ENCODE data around the gene CD226. TPM values are rescaled to one million over a fixed set of nuclear protein-coding genes. Genes with fewer than 3 reads are reported as not detected.

CD226 gene
- total and polyA plus RNA-seq, 4 experiments from 2014 or later = 67.2 to 95.7 (median 83.9) TPM

DNA sequence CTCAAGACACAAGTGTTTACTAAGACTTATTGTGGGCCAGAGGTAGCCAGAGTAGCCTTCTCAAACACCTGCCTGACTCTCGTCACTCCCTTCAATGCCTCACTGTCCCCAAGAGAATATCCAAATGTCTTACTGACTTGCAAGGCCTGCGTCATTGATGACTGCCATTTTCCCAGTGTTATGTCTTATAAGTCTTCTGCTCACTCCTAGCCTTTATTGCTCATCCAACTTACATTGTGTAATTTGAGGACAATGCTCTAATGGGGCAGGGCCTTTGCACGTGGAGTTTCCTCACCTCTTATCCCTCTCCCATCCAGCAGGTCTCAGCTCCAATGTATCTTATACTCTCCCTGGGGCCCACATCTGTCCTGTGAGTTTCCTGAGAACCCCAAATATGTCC lies 10.1 kb upstream of the CD226 start:
- H3K36me3 ChIP-seq (ENCODE audit: insufficient read depth, low read length) = no peaks in the 10 kb centered on the region
- no peaks in the 10 kb centered on the region for H3K9me3 ChIP-seq (ENCODE audit: control insufficient read depth in 1 of 2, low read length in 2 of 2)
- DNase-seq = no peak
- ChIA-PET CTCF (ENCODE audit: partially characterized antibody) (interaction anchor here (8.1 kb wide), 1 partner anchor 22 kb away, joined by 100 read pairs; no protein-coding TSS in a partner anchor), POLR2A (ENCODE audit: partially characterized antibody) (interaction anchor here (2.3 to 11.0 kb wide), 6 partner anchors 13 to 59 kb away, joined by 8 to 240 read pairs (median 47); partner anchors contain the start of gene CD226)
- H3K4me3 ChIP-seq (ENCODE audit: low read length in 2 of 2) = peak overlapping the region; percentile 59 to 74
- H3K27ac Mint-ChIP-seq = no peak overlapping the region
- H3K27me3 Mint-ChIP-seq = no peaks in the 10 kb centered on the region
- peaks cover 0 to 3% of the 10 kb centered on the region in 2 donors for H3K36me3 Mint-ChIP-seq
- H3K27ac ChIP-seq (ENCODE audit: low read depth, low read length) = peak overlapping the region; percentile 76
- intact Hi-C loops (cut with micrococcal nuclease) = loop anchor here (2.0 to 10.0 kb wide), 3 partner anchors 107 to 321 kb away; partner anchors contain the start of gene RTTN
- no peaks in the 10 kb centered on the region for H3K9me3 Mint-ChIP-seq
- H3K4me1 Mint-ChIP-seq = peaks cover 8 to 25% (median 22%) of the 10 kb centered on the region in 4 donors
- peaks cover 55% of the 10 kb centered on the region for H3K4me1 ChIP-seq (ENCODE audit: insufficient read depth, low read length)
- no peaks in the 10 kb centered on the region for H3K27me3 ChIP-seq (ENCODE audit: insufficient read depth, low read length)
- H3K4me3 Mint-ChIP-seq = no peak overlapping the region

GRCh38 chr18:69956665-69957620 lies 9.3 kb upstream of the CD226 start:
- Mint-ChIP-seq H3K9me3 (no peaks in the 10 kb centered on the region), H3K4me3 (no peak overlapping the region), H3K4me1 (peaks cover 12 to 27% (median 24%) of the 10 kb centered on the region in 4 donors), H3K36me3 (peaks cover 2 to 3% of the 10 kb centered on the region in 2 donors), H3K27me3 (no peaks in the 10 kb centered on the region), H3K27ac (no peak overlapping the region)
- POLR2A ChIA-PET (ENCODE audit: partially characterized antibody) = interaction anchor here (0.7 to 11.0 kb wide), 18 partner anchors 10 to 147 kb away, joined by 3 to 240 read pairs (median 6); partner anchors contain the start of gene CD226
- Histone ChIP-seq H3K27me3 (ENCODE audit: insufficient read depth, low read length) (no peaks in the 10 kb centered on the region), H3K9me3 (ENCODE audit: control insufficient read depth in 1 of 2, low read length in 2 of 2) (no peaks in the 10 kb centered on the region), H3K36me3 (ENCODE audit: insufficient read depth, low read length) (no peaks in the 10 kb centered on the region), H3K4me3 (ENCODE audit: low read length in 2 of 2) (peak overlapping the region; percentile 59 to 74), H3K4me1 (ENCODE audit: insufficient read depth, low read length) (peaks cover 63% of the 10 kb centered on the region), H3K27ac (ENCODE audit: low read depth, low read length) (peak overlapping the region; percentile 76)
- peak in 1 of 5 donors; percentile 28 for DNase-seq
- CTCF ChIA-PET (ENCODE audit: partially characterized antibody) = interaction anchor here (0.7 to 8.1 kb wide), 9 partner anchors 11 to 150 kb away, joined by 3 to 100 read pairs (median 3); partner anchors contain the start of gene CD226
- intact Hi-C loops (cut with micrococcal nuclease) = loop anchor here (1.0 to 10.0 kb wide), 4 partner anchors 10 to 248 kb away; partner anchors contain the start of genes CD226 and RTTN

DNA sequence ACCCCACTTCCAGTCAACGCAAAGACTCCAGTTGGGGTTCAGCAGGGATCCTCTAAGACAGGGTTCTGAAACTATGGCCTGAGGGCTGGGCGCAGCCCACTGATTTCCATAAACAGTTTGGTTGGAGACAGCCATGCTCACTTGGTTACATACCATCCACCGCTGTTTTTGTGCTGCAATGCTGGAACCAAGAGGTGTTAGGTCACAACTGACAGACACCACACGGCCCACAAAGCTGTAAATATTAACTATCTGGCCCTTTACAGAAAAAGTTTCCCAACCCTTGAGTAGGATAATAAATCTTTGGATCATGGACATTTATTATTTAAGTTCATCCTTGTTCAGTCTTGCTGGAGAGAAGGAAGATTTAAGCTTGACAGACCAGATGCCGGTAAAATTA lies 8.4 kb upstream of the CD226 start:
- intact Hi-C loops (cut with micrococcal nuclease) = loop anchor here (1.0 to 10.0 kb wide), 4 partner anchors 9 to 249 kb away; partner anchors contain the start of genes CD226 and RTTN
- no peak overlapping the region for H3K4me3 Mint-ChIP-seq
- no peaks in the 10 kb centered on the region for H3K9me3 Mint-ChIP-seq
- Histone ChIP-seq H3K27me3 (ENCODE audit: insufficient read depth, low read length) (no peaks in the 10 kb centered on the region), H3K4me3 (ENCODE audit: low read length in 2 of 2) (peak overlapping the region; percentile 59 to 74), H3K27ac (ENCODE audit: low read depth, low read length) (peak overlapping the region; percentile 76), H3K4me1 (ENCODE audit: insufficient read depth, low read length) (peaks cover 72% of the 10 kb centered on the region), H3K9me3 (ENCODE audit: control insufficient read depth in 1 of 2, low read length in 2 of 2) (no peaks in the 10 kb centered on the region), H3K36me3 (ENCODE audit: insufficient read depth, low read length) (no peaks in the 10 kb centered on the region)
- ChIA-PET CTCF (ENCODE audit: partially characterized antibody) (interaction anchor here (0.7 to 8.1 kb wide), 7 partner anchors 12 to 131 kb away, joined by 3 to 100 read pairs (median 7); partner anchors contain the start of gene CD226), POLR2A (ENCODE audit: partially characterized antibody) (interaction anchor here (0.7 to 11.0 kb wide), 19 partner anchors 11 to 146 kb away, joined by 3 to 240 read pairs (median 5); partner anchors contain the start of gene CD226)
- peak in 1 of 5 donors; percentile 45 for DNase-seq
- peaks cover 6 to 8% of the 10 kb centered on the region in 2 donors for H3K36me3 Mint-ChIP-seq
- H3K27me3 Mint-ChIP-seq = no peaks in the 10 kb centered on the region
- H3K27ac Mint-ChIP-seq = no peak overlapping the region
- peaks cover 21 to 34% (median 28%) of the 10 kb centered on the region in 4 donors for H3K4me1 Mint-ChIP-seq

- Mint-ChIP-seq H3K4me3 (no peak overlapping the region), H3K27me3 (no peaks in the 10 kb centered on the region), H3K4me1 (peaks cover 22 to 34% (median 28%) of the 10 kb centered on the region in 4 donors), H3K27ac (peak overlapping the region in 1 of 7 donors; percentile 93), H3K9me3 (no peaks in the 10 kb centered on the region), H3K36me3 (peaks cover 6 to 8% of the 10 kb centered on the region in 2 donors)
- peak in 1 of 5 donors; percentile 38 for DNase-seq
- H3K4me1 ChIP-seq (ENCODE audit: insufficient read depth, low read length) = peaks cover 83% of the 10 kb centered on the region
- no peaks in the 10 kb centered on the region for H3K9me3 ChIP-seq (ENCODE audit: control insufficient read depth in 1 of 2, low read length in 2 of 2)
- peak overlapping the region; percentile 76 for H3K27ac ChIP-seq (ENCODE audit: low read depth, low read length)
- ChIA-PET POLR2A (ENCODE audit: partially characterized antibody) (interaction anchor here (1.1 to 11.0 kb wide), 6 partner anchors 10 to 109 kb away, joined by 3 to 240 read pairs (median 36); partner anchors contain the start of gene CD226), CTCF (ENCODE audit: partially characterized antibody) (interaction anchor here (3.0 to 8.1 kb wide), 3 partner anchors 11 to 56 kb away, joined by 21 to 100 read pairs (median 56); partner anchors contain the start of gene CD226)
- no peaks in the 10 kb centered on the region for H3K27me3 ChIP-seq (ENCODE audit: insufficient read depth, low read length)
- H3K36me3 ChIP-seq (ENCODE audit: insufficient read depth, low read length) = no peaks in the 10 kb centered on the region
- intact Hi-C loops (cut with micrococcal nuclease) = loop anchor here (10.0 kb wide), 1 partner anchor 250 kb away; the partner anchor contains the start of gene RTTN
- H3K4me3 ChIP-seq (ENCODE audit: low read length in 2 of 2) = peak overlapping the region; percentile 7 to 59
These were observed 7.2 kb upstream of the CD226 start for GRCh38 chr18:69954719-69955480.

- Mint-ChIP-seq H3K4me1 (peaks cover 22 to 27% (median 23%) of the 10 kb centered on the region in 4 donors), H3K27me3 (no peaks in the 10 kb centered on the region), H3K36me3 (peaks cover 7 to 8% of the 10 kb centered on the region in 2 donors), H3K27ac (peak overlapping the region in 5 of 7 donors; percentile 81 to 95 (median 84)), H3K4me3 (peak overlapping the region in 7 of 8 donors; percentile 21 to 70 (median 61)), H3K9me3 (no peaks in the 10 kb centered on the region)
- no peaks in the 10 kb centered on the region for H3K36me3 ChIP-seq (ENCODE audit: insufficient read depth, low read length)
- intact Hi-C loops (cut with micrococcal nuclease) = loop anchor here (10.0 kb wide), 1 partner anchor 252 kb away; the partner anchor contains the start of gene RTTN
- no peaks in the 10 kb centered on the region for H3K27me3 ChIP-seq (ENCODE audit: insufficient read depth, low read length)
- no peak overlapping the region for H3K4me3 ChIP-seq (ENCODE audit: low read length in 2 of 2)
- H3K9me3 ChIP-seq (ENCODE audit: control insufficient read depth in 1 of 2, low read length in 2 of 2) = no peaks in the 10 kb centered on the region
- H3K27ac ChIP-seq (ENCODE audit: low read depth, low read length) = peak overlapping the region; percentile 0
- CTCF ChIA-PET (ENCODE audit: partially characterized antibody) = interaction anchor here (8.1 kb wide), 1 partner anchor 18 kb away, joined by 100 read pairs; no protein-coding TSS in a partner anchor
- POLR2A ChIA-PET (ENCODE audit: partially characterized antibody) = interaction anchor here (8.1 to 11.0 kb wide), 2 partner anchors 8 to 18 kb away, joined by 168 to 240 read pairs; partner anchors contain the start of gene CD226
- no peak for DNase-seq
- H3K4me1 ChIP-seq (ENCODE audit: insufficient read depth, low read length) = peaks cover 83% of the 10 kb centered on the region
These were observed 5.5 kb upstream of the CD226 start for GRCh38 chr18:69953191-69953590.

GRCh38 chr18:69951182-69951581 lies 3.5 kb upstream of the CD226 start:
- no peak for DNase-seq
- Mint-ChIP-seq H3K4me3 (peak overlapping the region in 5 of 8 donors; percentile 46 to 55 (median 51)), H3K36me3 (peaks cover 12 to 16% of the 10 kb centered on the region in 2 donors), H3K27ac (peak overlapping the region in 6 of 7 donors; percentile 43 to 94 (median 78)), H3K9me3 (no peaks in the 10 kb centered on the region), H3K27me3 (no peaks in the 10 kb centered on the region), H3K4me1 (peaks cover 22 to 34% (median 32%) of the 10 kb centered on the region in 4 donors)
- CTCF ChIA-PET (ENCODE audit: partially characterized antibody) = interaction anchor here (1.1 to 1.6 kb wide), 2 partner anchors 8 to 17 kb away, joined by 4 to 9 read pairs; no protein-coding TSS in a partner anchor
- intact Hi-C loops (cut with micrococcal nuclease) = loop anchor here (10.0 kb wide), 1 partner anchor 254 kb away; the partner anchor contains the start of gene RTTN
- Histone ChIP-seq H3K4me3 (ENCODE audit: low read length in 2 of 2) (no peak overlapping the region), H3K36me3 (ENCODE audit: insufficient read depth, low read length) (no peaks in the 10 kb centered on the region), H3K9me3 (ENCODE audit: control insufficient read depth in 1 of 2, low read length in 2 of 2) (no peaks in the 10 kb centered on the region), H3K27me3 (ENCODE audit: insufficient read depth, low read length) (no peaks in the 10 kb centered on the region), H3K4me1 (ENCODE audit: insufficient read depth, low read length) (peaks cover 91% of the 10 kb centered on the region), H3K27ac (ENCODE audit: low read depth, low read length) (peak overlapping the region; percentile 0)
- POLR2A ChIA-PET (ENCODE audit: partially characterized antibody) = interaction anchor here (1.0 to 11.0 kb wide), 2 partner anchors 9 to 16 kb away, joined by 3 to 240 read pairs; no protein-coding TSS in a partner anchor

Measured in CD4-positive, alpha-beta memory T cell (primary cell).